K562 (cell line): ENCODE results near the gene CCDC7.

Source experiments
- CREM ChIP-seq: IDR thresholded peaks from 2 replicates; pipeline ENCODE4 v1.6.1; 2014; ENCODE audit warnings: antibody characterized with exemption, low read depth
- EZH2 ChIP-seq: IDR thresholded peaks from 2 replicates; pipeline ENCODE4 v1.6.1; 2012; ENCODE audit warnings: low read depth, mild to moderate bottlenecking, inconsistent platforms, low read length, borderline replicate concordance
- OTX1 ChIP-seq: fragments of 450-650 bp; formaldehyde crosslinking; IDR thresholded peaks from 2 replicates; pipeline ENCODE4 v1.4.0; 2022; ENCODE audit warnings: mild to moderate bottlenecking
- RCOR1 ChIP-seq, 2 experiments: IDR thresholded peaks; 2 replicates each; pipeline ENCODE4 v1.6.1; 2012; ENCODE audit warnings: low read depth in 2 of 2, low read length in 2 of 2, borderline replicate concordance in 1 of 2, improper control_type of control experiment in 1 of 2
- ZNF316 ChIP-seq: fragments of 450-650 bp; IDR thresholded peaks from 2 replicates; pipeline ENCODE4 v1.6.1; 2016
- TF ChIP-seq, protein P1 (sequence below): sonication (generic); formaldehyde crosslinking; IDR thresholded peaks from 2 replicates; pipeline ENCODE4 v1.8.1; 2023; ENCODE audit warnings: mild to moderate bottlenecking, missing genetic modification reagents
- TF ChIP-seq, protein P2 (sequence below): sonication (generic); formaldehyde crosslinking; IDR thresholded peaks from 2 replicates; pipeline ENCODE4 v1.8.0; 2023; ENCODE audit warnings: missing genetic modification reagents, mild to moderate bottlenecking, borderline replicate concordance
- TF ChIP-seq, protein P3 (sequence below), 3 experiments: IDR thresholded peaks in 2 of 3; conservative IDR thresholded peaks in 1 of 3; 2 replicates each; pipeline ENCODE4 v1.5.1; 2011 to 2012; ENCODE audit warnings: low read length in 3 of 3, mild to moderate bottlenecking in 3 of 3, control low read depth in 2 of 3, improper control_type of control experiment in 1 of 3, inconsistent platforms in 1 of 3, low read depth in 1 of 3, mixed read lengths in 1 of 3, moderate library complexity in 1 of 3; ENCODE audit not compliant: insufficient read depth in 2 of 3
- TF ChIP-seq, protein P4 (sequence below): sonication (generic); formaldehyde crosslinking; IDR thresholded peaks from 2 replicates; pipeline ENCODE4 v1.8.1; 2022; ENCODE audit warnings: missing genetic modification reagents
- TF ChIP-seq, protein P5 (sequence below): sonication (generic); formaldehyde crosslinking; IDR thresholded peaks from 2 replicates; pipeline ENCODE4 v1.8.1; 2023; ENCODE audit warnings: mild to moderate bottlenecking, missing genetic modification reagents

DNA sequence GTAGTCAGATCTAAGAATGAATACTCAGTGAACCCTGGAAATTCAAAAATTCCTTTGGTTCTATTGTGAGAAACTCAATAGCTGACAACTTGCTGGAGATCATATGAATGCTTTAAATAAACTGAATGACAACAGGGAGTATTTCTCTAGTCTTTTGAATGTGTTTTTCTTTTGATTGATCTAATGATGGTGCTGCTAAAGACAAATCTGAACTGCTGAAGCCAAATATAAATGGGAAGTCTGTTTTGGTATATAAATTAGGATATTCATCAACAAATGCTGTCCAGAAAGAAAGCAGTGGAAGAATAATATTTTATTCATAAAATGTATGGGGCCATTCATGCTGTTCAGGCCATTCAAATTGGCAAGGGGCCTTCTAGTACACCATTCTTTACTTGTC, 432.7 kb downstream of the CCDC7 start:
- TF ChIP-seq CREM (no peak), ZNF316 (no peak), OTX1 (no peak), EZH2 (no peak), RCOR1 (IDR thresholded peaks at IDR 0.05; ENCODE audit: borderline replicate concordance in 1 of 2, low read depth in 2 of 2, low read length in 2 of 2) (no peak)
- TF ChIP-seq, protein P1, sequence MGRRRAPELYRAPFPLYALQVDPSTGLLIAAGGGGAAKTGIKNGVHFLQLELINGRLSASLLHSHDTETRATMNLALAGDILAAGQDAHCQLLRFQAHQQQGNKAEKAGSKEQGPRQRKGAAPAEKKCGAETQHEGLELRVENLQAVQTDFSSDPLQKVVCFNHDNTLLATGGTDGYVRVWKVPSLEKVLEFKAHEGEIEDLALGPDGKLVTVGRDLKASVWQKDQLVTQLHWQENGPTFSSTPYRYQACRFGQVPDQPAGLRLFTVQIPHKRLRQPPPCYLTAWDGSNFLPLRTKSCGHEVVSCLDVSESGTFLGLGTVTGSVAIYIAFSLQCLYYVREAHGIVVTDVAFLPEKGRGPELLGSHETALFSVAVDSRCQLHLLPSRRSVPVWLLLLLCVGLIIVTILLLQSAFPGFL (CRISPR knock-in tag) = no peak
- TF ChIP-seq, protein P2, sequence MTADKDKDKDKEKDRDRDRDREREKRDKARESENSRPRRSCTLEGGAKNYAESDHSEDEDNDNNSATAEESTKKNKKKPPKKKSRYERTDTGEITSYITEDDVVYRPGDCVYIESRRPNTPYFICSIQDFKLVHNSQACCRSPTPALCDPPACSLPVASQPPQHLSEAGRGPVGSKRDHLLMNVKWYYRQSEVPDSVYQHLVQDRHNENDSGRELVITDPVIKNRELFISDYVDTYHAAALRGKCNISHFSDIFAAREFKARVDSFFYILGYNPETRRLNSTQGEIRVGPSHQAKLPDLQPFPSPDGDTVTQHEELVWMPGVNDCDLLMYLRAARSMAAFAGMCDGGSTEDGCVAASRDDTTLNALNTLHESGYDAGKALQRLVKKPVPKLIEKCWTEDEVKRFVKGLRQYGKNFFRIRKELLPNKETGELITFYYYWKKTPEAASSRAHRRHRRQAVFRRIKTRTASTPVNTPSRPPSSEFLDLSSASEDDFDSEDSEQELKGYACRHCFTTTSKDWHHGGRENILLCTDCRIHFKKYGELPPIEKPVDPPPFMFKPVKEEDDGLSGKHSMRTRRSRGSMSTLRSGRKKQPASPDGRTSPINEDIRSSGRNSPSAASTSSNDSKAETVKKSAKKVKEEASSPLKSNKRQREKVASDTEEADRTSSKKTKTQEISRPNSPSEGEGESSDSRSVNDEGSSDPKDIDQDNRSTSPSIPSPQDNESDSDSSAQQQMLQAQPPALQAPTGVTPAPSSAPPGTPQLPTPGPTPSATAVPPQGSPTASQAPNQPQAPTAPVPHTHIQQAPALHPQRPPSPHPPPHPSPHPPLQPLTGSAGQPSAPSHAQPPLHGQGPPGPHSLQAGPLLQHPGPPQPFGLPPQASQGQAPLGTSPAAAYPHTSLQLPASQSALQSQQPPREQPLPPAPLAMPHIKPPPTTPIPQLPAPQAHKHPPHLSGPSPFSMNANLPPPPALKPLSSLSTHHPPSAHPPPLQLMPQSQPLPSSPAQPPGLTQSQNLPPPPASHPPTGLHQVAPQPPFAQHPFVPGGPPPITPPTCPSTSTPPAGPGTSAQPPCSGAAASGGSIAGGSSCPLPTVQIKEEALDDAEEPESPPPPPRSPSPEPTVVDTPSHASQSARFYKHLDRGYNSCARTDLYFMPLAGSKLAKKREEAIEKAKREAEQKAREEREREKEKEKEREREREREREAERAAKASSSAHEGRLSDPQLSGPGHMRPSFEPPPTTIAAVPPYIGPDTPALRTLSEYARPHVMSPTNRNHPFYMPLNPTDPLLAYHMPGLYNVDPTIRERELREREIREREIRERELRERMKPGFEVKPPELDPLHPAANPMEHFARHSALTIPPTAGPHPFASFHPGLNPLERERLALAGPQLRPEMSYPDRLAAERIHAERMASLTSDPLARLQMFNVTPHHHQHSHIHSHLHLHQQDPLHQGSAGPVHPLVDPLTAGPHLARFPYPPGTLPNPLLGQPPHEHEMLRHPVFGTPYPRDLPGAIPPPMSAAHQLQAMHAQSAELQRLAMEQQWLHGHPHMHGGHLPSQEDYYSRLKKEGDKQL = no peak
- TF ChIP-seq, protein P3, sequence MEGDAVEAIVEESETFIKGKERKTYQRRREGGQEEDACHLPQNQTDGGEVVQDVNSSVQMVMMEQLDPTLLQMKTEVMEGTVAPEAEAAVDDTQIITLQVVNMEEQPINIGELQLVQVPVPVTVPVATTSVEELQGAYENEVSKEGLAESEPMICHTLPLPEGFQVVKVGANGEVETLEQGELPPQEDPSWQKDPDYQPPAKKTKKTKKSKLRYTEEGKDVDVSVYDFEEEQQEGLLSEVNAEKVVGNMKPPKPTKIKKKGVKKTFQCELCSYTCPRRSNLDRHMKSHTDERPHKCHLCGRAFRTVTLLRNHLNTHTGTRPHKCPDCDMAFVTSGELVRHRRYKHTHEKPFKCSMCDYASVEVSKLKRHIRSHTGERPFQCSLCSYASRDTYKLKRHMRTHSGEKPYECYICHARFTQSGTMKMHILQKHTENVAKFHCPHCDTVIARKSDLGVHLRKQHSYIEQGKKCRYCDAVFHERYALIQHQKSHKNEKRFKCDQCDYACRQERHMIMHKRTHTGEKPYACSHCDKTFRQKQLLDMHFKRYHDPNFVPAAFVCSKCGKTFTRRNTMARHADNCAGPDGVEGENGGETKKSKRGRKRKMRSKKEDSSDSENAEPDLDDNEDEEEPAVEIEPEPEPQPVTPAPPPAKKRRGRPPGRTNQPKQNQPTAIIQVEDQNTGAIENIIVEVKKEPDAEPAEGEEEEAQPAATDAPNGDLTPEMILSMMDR (IDR thresholded peaks at IDR 0.05 in 2 of 3, conservative IDR thresholded peaks at IDR 0.05 in 1 of 3; ENCODE audit: insufficient read depth in 2 of 3, low read depth in 1 of 3, low read length in 3 of 3) = no peak
- TF ChIP-seq, protein P4, sequence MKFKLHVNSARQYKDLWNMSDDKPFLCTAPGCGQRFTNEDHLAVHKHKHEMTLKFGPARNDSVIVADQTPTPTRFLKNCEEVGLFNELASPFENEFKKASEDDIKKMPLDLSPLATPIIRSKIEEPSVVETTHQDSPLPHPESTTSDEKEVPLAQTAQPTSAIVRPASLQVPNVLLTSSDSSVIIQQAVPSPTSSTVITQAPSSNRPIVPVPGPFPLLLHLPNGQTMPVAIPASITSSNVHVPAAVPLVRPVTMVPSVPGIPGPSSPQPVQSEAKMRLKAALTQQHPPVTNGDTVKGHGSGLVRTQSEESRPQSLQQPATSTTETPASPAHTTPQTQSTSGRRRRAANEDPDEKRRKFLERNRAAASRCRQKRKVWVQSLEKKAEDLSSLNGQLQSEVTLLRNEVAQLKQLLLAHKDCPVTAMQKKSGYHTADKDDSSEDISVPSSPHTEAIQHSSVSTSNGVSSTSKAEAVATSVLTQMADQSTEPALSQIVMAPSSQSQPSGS (CRISPR knock-in tag) = no peak
- TF ChIP-seq, protein P5, sequence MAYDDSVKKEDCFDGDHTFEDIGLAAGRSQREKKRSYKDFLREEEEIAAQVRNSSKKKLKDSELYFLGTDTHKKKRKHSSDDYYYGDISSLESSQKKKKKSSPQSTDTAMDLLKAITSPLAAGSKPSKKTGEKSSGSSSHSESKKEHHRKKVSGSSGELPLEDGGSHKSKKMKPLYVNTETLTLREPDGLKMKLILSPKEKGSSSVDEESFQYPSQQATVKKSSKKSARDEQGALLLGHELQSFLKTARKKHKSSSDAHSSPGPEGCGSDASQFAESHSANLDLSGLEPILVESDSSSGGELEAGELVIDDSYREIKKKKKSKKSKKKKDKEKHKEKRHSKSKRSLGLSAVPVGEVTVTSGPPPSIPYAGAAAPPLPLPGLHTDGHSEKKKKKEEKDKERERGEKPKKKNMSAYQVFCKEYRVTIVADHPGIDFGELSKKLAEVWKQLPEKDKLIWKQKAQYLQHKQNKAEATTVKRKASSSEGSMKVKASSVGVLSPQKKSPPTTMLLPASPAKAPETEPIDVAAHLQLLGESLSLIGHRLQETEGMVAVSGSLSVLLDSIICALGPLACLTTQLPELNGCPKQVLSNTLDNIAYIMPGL (CRISPR knock-in tag) = no peak
